Right lobe of liver (tissue), 4 donors: ENCODE results near the gene CYTH4.

Source experiments
- POLR2A ChIP-seq: fragments of 450-650 bp; IDR thresholded peaks from one replicate; pipeline ENCODE4 v1.6.1; 2017; ENCODE audit warnings: antibody characterized with exemption, mild to moderate bottlenecking
- TF ChIP-seq, protein P1 (sequence below), 4 donors: fragments of 200-600 bp in 3 of 4; fragments of 450-650 bp in 1 of 4; IDR thresholded peaks; one replicate each; pipeline versions ENCODE4 v1.5.1 to v1.8.0; 2016 to 2022; ENCODE audit warnings: antibody characterized with exemption in 4 of 4, mild to moderate bottlenecking in 2 of 4
- donor health status: DM: no; HTN: no; CAD: no.
- donor health status: DM: no; HTN: no; CAD: no.
- donor health status: DM: no; HTN: yes; CAD: no.

DNA sequence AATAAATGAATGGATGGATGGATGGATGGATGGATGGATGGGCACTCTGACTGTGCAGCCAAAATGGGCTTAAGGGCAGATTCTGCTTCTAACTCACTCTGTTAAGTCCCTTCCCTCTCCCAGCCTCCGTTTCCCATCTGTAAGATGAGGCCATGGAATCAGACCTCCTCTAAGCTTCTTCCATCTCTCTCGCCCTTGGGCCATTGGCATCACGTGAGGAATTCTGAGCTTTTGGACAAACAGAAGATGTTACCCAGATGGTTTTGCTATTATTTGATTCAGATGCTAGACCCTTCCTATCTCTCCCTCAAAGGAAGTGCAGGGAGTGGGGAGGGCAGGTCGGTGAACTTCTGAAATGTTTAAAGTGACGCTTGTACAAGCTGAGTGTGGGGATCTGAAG is 4.0 kb upstream of the CYTH4 start:
- TF ChIP-seq, protein P1, sequence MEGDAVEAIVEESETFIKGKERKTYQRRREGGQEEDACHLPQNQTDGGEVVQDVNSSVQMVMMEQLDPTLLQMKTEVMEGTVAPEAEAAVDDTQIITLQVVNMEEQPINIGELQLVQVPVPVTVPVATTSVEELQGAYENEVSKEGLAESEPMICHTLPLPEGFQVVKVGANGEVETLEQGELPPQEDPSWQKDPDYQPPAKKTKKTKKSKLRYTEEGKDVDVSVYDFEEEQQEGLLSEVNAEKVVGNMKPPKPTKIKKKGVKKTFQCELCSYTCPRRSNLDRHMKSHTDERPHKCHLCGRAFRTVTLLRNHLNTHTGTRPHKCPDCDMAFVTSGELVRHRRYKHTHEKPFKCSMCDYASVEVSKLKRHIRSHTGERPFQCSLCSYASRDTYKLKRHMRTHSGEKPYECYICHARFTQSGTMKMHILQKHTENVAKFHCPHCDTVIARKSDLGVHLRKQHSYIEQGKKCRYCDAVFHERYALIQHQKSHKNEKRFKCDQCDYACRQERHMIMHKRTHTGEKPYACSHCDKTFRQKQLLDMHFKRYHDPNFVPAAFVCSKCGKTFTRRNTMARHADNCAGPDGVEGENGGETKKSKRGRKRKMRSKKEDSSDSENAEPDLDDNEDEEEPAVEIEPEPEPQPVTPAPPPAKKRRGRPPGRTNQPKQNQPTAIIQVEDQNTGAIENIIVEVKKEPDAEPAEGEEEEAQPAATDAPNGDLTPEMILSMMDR (IDR thresholded peaks at IDR 0.05) = no peak
- no peak for TF ChIP-seq POLR2A
